GM18909 (cell line): ENCODE measurements around the gene SFSWAP.
"Not testable (repeated sequence)": the region's sequence is repeated elsewhere in the genome, so short reads cannot be mapped to it uniquely, and the experiment has no call there.

Source experiments
- ATAC-seq: cut with Tn5 transposase; IDR thresholded peaks from one replicate; pipeline ENCODE4 v1.9.1; 2021; ENCODE audit warnings: mild to moderate bottlenecking; ENCODE audit not compliant: unreplicated experiment, poor library complexity

The SFSWAP gene

DNA sequence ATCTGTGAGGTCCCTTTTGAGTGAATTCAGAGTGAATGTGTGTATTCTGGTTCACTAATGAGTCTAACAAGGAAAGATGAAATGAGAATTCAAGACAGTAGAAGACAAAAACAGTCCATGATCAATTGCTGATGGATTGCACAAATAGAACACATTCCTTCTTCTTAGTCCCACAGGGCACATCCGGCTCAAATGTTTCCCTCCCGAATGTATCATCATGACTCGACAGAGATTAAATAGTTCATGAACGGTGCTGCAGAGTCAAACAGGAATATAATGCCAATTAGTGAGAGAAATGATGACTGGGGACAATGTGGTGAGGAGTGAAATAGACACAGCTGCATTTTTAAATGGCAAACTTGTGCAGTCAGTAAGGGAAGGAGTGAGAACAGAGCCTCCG, 11.5 kb upstream of the SFSWAP start:
- ATAC-seq: no peak

DNA sequence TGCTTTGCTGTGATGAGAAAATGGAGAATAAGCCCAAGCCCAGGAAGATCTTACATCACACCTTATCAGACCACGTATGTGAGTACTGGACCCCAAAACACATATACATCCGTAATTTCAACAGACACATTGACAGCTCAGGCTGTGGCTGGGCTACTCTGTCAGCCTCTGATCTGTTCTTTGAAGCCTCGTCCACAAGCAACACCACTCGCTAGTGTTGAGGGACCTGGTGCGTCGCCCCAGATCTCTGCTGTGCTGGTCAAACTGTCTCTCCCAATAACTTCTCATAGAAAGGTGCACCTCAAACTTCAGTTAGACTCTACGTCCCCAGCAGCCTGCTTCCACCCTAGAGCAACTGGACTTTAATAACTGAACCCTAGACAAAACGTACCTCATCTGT, 10.6 kb upstream of the SFSWAP start:
- ATAC-seq: no peak

DNA sequence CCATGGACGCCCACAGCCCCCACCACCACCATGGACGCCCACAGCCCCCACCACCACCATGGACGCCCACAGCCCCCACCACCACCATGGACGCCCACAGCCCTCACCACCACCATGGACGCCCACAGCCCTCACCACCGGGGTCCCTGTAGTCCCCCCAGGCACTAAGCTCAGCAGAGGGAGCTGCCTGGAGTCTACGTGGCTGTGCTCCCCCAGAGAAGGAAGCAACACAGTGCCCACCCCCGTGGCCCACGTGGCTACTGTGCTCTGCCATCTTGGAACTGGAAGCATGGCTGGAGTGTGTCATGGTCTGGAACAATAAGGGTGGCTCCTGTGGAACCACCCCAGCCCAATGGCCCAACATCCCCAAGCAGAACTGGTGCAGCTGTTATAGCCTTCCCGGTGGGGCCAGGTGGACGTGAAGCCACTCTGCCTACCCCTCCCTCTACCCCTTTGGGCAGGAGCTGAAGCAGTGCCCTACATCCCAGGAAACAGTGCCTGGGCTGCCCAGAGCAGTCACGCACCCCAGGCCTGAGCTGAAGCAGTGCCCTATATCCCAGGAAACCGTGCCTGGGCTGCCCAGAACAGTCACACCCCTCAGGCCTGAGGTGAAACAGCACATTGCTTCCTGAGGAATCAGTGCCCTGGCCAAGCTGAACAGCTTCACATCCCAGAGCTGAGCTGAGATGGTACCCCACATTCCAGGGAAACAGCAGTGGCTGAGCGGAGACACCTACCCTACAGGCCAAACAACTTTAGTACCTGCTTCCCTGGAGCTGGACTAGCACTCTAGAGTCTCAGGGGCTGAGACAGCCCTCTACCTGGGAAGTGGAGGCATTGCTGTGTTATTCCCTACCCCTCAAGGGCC, 9.0 kb upstream of the SFSWAP start:
- ATAC-seq: no peak

DNA sequence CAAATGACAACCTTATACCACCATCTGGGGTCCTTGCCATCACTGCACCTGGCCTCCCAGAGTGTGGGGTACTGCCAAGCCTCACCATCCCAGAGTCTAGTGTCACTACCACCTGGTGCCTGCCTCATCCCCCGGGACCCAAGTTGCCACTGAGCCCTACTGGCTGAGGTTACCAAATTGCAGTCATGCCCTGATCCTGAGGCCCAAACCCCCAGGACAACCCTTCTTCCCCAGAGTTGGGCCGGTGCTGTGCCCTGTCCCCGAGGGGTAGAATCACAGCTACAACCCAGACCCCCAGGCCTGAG, 8.4 kb upstream of the SFSWAP start:
- ATAC-seq: no peak

DNA sequence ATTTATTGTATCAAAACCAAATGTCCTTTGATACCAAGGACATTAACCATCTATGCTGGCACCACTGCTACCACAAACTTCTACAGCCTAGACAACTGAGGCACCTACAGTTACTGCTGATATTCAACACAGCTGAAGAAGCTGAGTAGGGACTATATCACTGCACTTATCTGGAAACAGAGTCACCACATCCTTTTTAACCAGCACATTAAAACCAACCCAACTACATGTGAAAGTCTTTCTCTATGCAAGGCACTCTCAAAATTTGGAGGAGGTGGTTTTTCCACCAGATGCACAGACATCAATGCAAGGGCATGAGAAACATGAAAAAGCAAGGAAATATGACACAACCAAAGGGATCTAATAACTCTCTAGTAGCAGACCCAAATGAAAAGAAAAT, 7.7 kb upstream of the SFSWAP start:
- ATAC-seq: no peak

DNA sequence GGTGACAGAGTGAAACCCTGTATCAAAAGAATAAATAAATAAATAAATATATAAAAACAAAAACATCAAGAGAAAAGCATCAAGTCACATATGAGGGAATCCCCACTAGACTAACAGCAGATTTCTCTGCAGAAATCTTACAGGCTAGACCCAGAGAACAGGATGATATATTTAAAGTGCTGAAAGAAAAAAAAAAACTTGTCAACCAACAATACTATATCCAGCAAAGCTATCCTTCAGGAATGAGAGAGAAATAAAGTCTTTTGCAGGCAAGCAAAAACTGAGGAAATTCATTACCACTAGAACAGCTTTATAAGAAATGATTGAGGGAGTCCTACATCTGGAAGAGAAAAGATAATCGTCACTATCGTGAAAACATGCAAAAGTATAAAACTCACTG, 6.4 kb upstream of the SFSWAP start:
- no peak for ATAC-seq

DNA sequence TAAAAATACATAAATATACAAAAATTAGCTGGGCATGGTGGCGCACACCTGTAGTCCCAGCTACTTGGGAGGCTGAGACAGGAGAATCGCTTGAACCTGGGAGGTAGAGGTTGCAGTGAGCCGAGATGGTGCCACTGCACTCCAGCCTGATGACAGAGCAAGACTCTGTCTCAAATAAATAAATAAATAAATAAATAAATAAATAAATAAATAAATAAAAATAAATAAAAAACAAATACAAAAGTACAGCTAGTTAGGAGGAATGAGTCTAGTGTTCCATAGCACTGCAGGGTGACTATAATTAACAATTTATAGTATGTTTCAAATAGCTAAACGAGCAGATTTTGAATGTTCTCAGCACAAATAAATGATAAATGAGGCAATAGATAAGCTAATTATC, 4.2 kb upstream of the SFSWAP start:
- not testable (repeated sequence) for ATAC-seq

DNA sequence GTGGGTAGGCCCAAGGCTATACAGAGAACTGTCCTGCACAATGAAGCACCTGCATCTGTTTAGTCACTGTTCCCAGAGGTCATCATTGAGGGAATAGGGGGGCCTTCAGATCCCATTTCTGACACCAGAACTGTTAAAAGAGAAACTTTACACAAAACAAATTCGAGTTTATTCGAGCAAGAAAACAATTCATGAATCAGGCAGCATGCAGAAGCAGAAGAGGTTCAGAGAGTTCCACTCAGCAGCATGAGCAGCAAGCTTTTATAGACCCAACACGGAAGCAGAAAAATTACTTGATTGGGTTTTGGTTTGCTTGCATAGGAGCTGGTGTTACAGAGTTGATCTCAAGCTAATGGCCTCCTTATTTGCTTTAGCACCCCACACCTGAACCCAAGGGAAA, 1.7 kb upstream of the SFSWAP start:
- ATAC-seq: no peak

DNA sequence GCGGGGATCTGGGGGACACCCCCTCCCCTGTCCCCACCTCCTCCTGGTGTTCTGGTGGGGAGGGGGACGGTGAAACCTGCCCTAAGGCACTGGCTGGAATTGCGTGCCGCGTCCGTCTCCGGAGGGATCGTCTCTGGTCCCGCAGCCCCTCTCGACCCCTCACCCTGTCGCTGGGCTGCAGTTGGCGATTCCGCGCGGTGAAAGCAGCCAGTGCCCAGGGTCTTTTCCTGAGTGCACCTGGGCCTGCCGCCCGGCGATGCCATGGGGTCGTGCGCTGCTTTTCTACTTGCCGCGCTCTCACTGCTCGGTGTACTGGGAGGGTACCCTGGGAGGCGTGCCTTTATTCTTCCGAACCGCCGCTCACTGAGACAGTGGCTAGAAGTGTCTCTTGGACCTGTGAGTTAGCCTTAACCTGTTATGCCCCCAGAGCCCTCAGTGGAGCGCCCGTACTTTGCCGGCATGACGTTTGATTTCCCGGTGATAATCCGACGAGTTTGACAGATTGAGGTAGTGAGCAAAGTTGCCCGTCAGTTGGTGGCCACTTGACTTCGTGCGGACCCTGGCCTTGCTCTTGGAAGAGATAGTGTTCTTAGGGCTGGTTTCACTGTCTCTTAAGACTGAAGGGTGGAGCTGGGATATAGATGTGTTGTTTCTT, 788 bp downstream of the SFSWAP start:
- ATAC-seq: peak; percentile 4

DNA sequence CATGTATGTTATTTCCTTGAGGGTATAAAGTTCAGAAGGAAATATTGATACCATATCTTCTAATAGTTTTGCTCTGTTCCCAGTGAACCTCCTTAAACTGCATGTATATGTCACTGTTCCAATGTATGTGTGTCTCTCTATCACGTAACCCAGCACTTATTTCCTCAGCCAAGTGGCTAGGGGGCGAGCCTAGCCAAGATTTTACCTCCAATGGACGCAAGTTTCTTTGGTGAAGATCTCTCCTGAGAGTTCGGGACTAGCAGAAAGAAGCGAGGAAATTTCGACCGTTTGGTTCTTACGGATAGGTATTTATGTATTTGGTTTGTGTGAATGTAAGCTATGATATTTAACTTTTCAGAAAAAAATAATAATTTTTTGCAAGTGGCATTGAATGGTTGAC, 2.5 kb downstream of the SFSWAP start:
- ATAC-seq: no peak

DNA sequence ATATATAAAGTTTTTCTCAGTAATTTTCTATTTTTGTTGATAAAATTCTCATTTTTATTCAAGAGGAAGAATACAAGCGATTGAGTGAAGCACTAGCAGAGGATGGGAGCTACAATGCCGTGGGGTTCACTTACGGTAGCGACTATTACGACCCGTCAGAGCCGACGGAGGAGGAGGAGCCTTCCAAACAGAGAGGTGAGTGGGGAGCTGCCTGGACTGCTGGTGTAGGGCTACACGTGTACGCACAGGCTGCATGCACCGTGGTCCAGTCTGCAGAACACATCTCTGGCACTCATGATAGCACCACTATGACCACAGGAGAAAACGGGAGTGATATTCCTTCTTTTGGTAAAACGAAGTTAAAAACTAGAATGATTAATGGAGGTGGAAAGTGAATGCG, 3.9 kb downstream of the SFSWAP start:
- ATAC-seq: no peak

DNA sequence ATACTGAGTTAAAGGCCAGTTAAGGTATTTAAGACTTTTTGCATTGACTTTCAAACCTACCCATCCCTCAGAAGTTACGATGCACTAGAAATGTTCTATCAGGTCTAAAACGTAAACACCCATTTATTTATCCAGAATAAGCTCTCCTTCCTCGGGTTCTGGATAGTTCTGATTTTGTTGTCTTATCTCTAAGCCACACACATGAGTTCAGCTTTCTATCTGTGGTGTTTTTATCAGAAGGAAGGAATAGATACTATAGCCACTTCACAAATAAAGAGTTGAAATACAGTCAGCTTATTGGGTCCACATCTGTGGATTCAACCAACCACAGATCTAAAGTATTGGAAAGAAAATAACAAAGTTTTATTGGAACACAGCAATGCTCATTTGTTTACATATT, 5.4 kb downstream of the SFSWAP start:
- ATAC-seq: no peak

DNA sequence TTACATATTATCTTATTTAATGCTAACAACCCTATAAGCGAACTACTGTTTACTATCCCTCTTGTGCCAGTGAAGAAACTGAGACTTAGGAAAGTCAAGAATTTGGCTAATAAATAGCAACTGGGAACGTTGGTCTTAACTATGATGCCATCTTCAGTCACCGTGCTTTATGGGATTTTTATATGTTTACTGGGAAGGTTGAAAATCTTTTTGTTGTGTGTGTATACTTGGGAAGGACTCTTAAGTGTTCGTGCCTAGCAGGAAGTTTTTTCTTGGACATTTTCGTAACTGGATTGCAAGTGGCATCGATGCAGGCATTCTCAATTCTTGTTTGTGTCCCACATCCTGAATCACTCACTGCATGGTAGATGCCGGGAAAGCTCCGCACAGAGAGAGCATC, 9.4 kb downstream of the SFSWAP start:
- no peak for ATAC-seq

DNA sequence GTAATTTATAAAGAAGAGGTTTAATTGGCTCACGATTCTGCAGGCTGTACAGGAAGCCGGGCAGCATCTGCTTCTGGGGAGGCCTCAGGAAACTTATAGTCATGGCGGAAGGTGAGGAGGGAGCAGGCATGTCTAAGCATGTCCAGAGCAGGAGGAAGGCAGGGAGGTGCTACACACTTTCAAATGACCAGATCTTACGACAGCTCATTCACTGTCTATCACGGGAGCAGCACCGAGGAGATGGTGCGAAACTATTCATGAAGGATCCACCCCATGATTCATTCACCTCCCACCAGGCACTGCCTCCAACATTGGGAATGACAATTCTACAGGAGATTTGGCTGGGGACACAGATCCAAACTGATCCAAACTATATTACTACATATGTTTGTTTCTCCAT, 10.0 kb downstream of the SFSWAP start:
- ATAC-seq: no peak

DNA sequence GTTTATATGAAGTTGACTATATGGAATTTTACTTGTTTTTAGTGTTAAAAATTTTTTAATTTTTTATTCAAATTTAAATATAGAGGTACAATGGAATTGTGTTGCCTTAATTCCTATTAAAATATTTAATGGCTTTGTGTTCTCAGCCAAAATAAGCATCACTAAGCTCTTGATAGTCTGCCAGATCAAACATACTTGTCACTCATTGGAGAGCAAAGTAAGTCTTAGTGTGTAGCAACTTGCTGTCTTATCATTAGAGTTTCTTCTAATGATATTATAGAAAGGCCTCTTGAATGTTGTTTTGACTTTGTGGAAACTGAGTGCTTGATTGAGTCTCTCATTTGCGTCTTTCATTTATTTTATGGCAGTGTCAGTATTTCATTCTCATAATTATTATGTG, 10.7 kb downstream of the SFSWAP start:
- ATAC-seq: no peak

DNA sequence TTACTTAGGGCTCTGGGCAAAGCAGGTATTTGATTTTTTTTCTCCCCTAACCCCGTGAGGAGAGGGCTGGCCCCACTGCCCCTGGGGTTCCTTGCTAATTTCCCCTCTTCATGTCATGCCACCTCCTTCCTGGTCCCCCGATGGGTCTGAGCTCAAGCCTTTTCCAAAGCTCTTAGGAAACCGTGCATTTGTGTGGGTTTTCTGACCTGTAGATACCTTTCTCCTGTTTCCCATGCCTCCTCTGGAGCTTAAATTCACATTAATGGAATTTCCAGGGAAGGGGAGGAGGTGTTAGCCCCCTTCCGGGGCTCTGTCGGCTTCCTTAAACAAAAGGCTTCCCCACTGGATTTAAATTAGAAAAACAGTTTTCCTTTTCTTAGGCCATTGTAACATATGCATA, 12.6 kb downstream of the SFSWAP start:
- ATAC-seq: no peak

DNA sequence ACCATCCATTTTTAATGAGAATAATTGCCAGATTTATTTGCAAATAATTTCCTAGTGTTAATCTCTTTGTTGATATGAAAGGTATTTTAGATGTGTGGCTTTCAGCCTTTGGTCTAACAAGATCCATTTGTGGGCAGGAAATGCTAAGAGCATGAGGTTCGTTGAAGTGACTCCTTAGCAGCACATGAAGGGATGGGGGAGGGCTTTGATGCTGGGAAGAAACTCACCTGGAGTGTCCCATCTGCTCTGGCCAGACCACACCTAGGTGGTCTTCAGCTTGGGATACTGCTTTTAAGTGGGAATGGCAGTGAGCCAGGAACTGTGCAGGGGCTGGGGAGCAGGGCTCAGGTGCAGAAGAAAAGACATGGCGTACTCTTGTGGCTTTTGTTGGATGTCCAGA, 13.6 kb downstream of the SFSWAP start:
- no peak for ATAC-seq

DNA sequence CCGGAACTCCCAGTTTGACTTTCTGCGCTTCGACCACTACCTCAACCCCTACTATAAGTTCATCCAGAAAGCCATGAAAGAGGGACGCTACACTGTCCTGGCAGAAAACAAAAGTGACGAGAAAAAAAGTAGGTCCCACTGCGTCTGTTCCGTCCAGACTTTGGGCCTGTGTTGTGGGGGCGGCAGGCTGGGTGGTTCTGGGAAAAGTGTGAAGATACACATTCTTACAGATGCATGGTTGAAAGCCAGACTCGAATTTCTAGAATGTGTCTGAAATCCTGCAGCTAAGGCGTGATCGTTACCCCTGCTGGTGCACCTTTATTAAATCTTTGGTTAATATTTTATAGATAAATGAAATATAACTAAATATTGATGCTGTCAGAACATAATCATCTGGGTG, 14.6 kb downstream of the SFSWAP start:
- ATAC-seq: no peak

DNA sequence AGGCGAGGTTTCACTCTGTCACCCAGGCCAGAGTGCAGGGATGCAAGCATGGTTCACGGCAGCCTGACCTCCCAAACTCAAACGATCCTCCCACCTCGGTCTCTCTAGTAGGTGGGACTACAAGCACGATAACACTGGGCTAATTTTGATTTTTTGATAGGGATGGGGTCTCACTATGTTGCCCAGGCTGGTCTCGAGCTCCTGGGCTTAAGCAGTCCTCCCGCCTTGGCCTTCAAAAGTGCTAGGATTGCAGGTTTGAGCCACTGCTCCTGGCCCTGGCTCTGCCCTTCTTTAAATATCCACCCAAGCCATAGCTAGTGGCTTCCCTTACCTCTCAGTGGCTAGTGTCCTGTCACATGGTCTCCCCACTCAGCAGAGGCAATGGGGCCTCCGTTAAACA, 17.8 kb downstream of the SFSWAP start:
- no peak for ATAC-seq

DNA sequence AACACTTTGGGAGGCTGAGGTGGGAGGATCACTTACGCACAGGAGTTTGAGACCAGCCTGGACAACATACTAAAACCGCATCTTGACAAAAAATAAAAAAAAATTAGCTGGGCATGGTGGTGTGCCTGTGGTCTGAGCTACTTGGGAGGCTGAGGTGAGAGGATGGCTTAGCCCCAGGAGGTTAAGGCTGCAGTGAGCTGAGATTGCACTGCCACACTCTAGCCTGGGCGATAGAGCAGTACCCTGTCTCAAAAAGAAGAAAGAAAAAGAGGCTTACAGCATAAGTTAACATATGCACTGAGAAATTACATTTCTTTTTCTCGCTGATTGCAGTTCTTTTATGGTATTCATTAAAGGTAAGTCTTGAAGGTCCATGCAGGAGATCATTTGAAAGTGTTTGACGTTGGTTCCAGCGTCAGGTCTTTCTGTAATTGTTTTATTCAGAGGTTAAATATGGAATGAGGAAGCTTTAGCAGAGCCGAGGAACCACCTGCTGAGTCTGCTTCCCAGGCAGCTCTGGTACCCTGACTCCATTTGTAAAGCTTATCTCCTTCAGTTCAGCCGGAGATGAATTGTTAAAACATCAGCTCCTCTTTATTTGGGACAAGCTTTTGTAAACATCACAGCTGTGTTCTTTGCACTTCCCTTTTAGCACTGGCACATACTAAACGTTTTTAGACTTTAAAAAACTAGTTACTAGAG, 18.5 kb downstream of the SFSWAP start:
- no peak for ATAC-seq

DNA sequence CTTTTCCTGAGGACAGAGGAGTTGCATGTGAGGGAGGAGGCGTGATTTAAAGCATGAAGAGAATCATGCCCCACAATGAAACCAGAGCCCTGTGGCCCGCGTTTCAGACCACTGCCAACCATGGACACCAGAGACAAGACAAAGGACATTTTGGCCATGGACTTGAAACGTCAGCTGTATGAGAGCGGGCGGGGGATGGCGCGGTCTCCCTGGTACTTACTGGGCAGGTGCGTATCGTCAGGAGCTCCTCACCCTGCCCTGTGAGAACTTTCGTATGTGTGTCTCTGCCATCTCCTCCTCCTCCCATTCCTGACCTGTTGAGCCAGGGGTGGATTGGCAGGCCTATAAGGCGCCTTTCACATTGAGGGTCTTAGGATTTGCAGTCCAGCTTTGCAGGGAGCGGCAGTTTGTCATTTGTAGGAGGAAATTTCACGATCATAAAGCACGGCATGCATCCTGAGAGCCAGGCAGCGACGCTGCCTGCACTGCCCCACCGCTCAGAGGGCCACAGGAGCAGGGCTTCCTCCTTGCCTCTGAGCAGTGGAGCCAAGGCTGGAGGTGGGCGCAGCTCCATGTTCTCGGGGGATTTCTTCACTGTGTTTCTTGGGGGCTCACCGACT, 22.2 kb downstream of the SFSWAP start:
- ATAC-seq: no peak
